Keratinocyte (primary cell): ENCODE measurements around the gene NRG2. TPM values are rescaled to one million over a fixed set of nuclear protein-coding genes. Genes with fewer than 3 reads are reported as not detected.

Experiments
- DNase-seq: peaks from one replicate; pipeline ENCODE4 v3.0.0-alpha.2; 2011; ENCODE audit warnings: low read depth, missing footprints, low spot score
- FAIRE-seq: peaks from 2 replicates; lab custom pipeline; 2011; peaks lifted over from hg19 to GRCh38; lab: Jason Lieb, UNC
- H2AFZ ChIP-seq: 2 replicates; pipeline ENCODE4 v1.6.0; 2012; ENCODE audit warnings: low read length, control low read depth, inconsistent platforms; ENCODE audit not compliant: control insufficient read depth
- H3K27ac ChIP-seq: 2 replicates; pipeline ENCODE4 v1.5.1; 2011; ENCODE audit warnings: low read length; ENCODE audit not compliant: control insufficient read depth, insufficient read depth
- H3K27me3 ChIP-seq: 3 replicates; pipeline ENCODE4 v1.6.0; 2011; ENCODE audit warnings: low read length; ENCODE audit not compliant: control insufficient read depth, insufficient read depth; ENCODE audit errors: extremely low read depth
- H3K36me3 ChIP-seq, 2 experiments: 2 replicates in 1 of 2; 3 replicates in 1 of 2; pipeline ENCODE4 v1.5.1; 2011; ENCODE audit warnings: low read length in 2 of 2, mild to moderate bottlenecking in 1 of 2; ENCODE audit not compliant: control insufficient read depth in 2 of 2, insufficient read depth in 2 of 2; ENCODE audit errors: extremely low read depth in 1 of 2
- H3K4me1 ChIP-seq: 3 replicates; pipeline ENCODE4 v1.5.1; 2011; ENCODE audit warnings: low read length; ENCODE audit not compliant: control insufficient read depth, insufficient read depth; ENCODE audit errors: extremely low read depth
- H3K4me2 ChIP-seq: 3 replicates; pipeline ENCODE4 v1.6.0; 2011; ENCODE audit warnings: low read depth, low read length; ENCODE audit not compliant: control insufficient read depth, insufficient read depth; ENCODE audit errors: extremely low read depth
- H3K4me3 ChIP-seq, 3 experiments: fragments of 200-600 bp in 1 of 3; sonication (generic) in 1 of 3; 2 replicates in 2 of 3; 3 replicates in 1 of 3; pipeline ENCODE4 v1.5.1; 2011 to 2016; ENCODE audit warnings: low read length in 3 of 3, mild to moderate bottlenecking in 3 of 3, control low read depth in 2 of 3, inconsistent platforms in 1 of 3, low read depth in 1 of 3, mixed read lengths in 1 of 3, mixed run types in 1 of 3, moderate library complexity in 1 of 3; ENCODE audit not compliant: control insufficient read depth in 2 of 3, insufficient read depth in 2 of 3; ENCODE audit errors: extremely low read depth in 1 of 3
- H3K79me2 ChIP-seq: 2 replicates; pipeline ENCODE4 v1.6.0; 2012; ENCODE audit warnings: low read length; ENCODE audit not compliant: control insufficient read depth, insufficient read depth
- H3K9ac ChIP-seq: 3 replicates; pipeline ENCODE4 v1.6.0; 2011; ENCODE audit warnings: low read length; ENCODE audit not compliant: control insufficient read depth, insufficient read depth; ENCODE audit errors: extremely low read depth
- H3K9me1 ChIP-seq: 3 replicates; pipeline ENCODE4 v1.6.0; 2011; ENCODE audit warnings: low read length; ENCODE audit not compliant: control insufficient read depth, insufficient read depth; ENCODE audit errors: extremely low read depth
- H3K9me3 ChIP-seq: 2 replicates; pipeline ENCODE4 v1.5.1; 2012; ENCODE audit warnings: low read depth, low read length; ENCODE audit not compliant: control insufficient read depth
- H4K20me1 ChIP-seq: 3 replicates; pipeline ENCODE4 v1.6.0; 2011; ENCODE audit warnings: low read length; ENCODE audit not compliant: control insufficient read depth, insufficient read depth; ENCODE audit errors: extremely low read depth
- EZH2 ChIP-seq: IDR thresholded peaks from one replicate; pipeline ENCODE4 v1.6.1; 2012; ENCODE audit warnings: inconsistent platforms, mild to moderate bottlenecking, low read length, moderate library complexity
- dilution Hi-C: fragments of 300-500 bp; cut with MboI; formaldehyde crosslinking; loops from one replicate; pipeline ENCODE4 v1.7.0; 2020; ENCODE audit warnings: low sequenced_read_pairs; ENCODE audit not compliant: extremely low pct_ligation_motif_present
- polyA plus RNA-seq, 5 experiments: library from polyadenylated mRNA; depleted of rRNA in 3 of 5; stranded (reverse) in 3 of 5; stranded (forward) in 1 of 5; unstranded in 1 of 5; fragments of >200 nt; gene quantifications; 1 replicate in 1 of 5; 2 replicates in 3 of 5; 3 replicates in 1 of 5; pipeline versions ENCODE4 v1.2.1 to v1.2.3, GENCODE V29; 2011 to 2012; ENCODE audit warnings: missing spikeins in 2 of 5, low read depth in 1 of 5, low replicate concordance in 1 of 5
- TF ChIP-seq, protein P1 (sequence below), 3 experiments: IDR thresholded peaks in 1 of 3; conservative IDR thresholded peaks in 1 of 3; optimal IDR thresholded peaks in 1 of 3; 2 replicates in 2 of 3; 3 replicates in 1 of 3; pipeline versions ENCODE3 to v1.5.1; 2011; ENCODE audit warnings: low read length in 3 of 3, mild to moderate bottlenecking in 3 of 3, moderate library complexity in 2 of 3, control low read depth in 1 of 3, inconsistent platforms in 1 of 3; ENCODE audit not compliant: insufficient read depth in 2 of 3; ENCODE audit errors: extremely low read depth in 1 of 3

NRG2 gene
- polyA plus RNA-seq, 1 donor (not counting 4 experiments of a cell fraction or from before 2014, with no cell fraction given), result 0.13 TPM

DNA sequence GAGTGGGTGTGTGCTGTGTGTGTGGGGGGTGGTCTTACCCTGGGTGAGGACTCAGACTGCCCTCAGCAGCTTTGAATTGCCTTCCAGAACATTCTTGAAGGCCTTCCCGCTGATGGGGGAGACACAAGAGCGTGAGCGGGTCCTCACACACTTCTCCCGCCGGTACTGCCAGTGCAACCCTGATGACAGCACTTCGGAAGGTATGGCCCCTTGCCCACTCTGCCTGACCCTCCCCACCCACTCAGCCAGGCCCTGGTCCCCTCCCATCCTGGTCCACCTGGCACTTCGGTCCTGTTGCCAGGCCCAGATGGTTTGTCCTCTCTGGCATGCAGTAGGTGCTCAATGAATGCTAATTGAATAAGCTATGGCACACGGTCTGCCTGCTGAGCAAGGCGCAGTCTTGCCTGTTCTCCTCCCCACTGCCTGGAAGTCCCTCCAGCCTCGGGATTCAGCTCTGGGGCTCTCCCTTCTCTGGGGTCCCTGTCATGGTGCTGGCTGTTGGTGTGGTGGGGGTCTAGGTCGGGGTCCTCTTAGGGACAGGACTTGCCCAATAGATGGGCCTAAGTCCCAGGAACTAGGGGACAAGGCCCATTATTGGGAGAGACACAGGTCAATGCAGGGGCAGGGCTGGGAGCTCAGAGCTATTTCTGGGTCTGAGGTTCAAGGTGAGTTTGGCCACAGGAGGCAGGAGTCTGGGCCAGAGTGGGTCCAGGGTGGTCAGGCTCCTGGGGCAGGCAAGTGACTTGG, 221.1 kb downstream of the NRG2 start:
- H3K27ac ChIP-seq, result no peak overlapping the region
- H3K9me1 ChIP-seq, result no peaks in the 10 kb centered on the region
- dilution Hi-C loops, result no loop called here
- no peak overlapping the region for H2AFZ ChIP-seq
- no peak overlapping the region for H3K9ac ChIP-seq
- no peaks in the 10 kb centered on the region for H3K4me1 ChIP-seq
- DNase-seq, result no peak
- no peaks in the 10 kb centered on the region for H3K27me3 ChIP-seq
- no peaks in the 10 kb centered on the region for H3K9me3 ChIP-seq
- TF ChIP-seq, protein P1, sequence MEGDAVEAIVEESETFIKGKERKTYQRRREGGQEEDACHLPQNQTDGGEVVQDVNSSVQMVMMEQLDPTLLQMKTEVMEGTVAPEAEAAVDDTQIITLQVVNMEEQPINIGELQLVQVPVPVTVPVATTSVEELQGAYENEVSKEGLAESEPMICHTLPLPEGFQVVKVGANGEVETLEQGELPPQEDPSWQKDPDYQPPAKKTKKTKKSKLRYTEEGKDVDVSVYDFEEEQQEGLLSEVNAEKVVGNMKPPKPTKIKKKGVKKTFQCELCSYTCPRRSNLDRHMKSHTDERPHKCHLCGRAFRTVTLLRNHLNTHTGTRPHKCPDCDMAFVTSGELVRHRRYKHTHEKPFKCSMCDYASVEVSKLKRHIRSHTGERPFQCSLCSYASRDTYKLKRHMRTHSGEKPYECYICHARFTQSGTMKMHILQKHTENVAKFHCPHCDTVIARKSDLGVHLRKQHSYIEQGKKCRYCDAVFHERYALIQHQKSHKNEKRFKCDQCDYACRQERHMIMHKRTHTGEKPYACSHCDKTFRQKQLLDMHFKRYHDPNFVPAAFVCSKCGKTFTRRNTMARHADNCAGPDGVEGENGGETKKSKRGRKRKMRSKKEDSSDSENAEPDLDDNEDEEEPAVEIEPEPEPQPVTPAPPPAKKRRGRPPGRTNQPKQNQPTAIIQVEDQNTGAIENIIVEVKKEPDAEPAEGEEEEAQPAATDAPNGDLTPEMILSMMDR (optimal IDR thresholded peaks at IDR 0.05 in 1 of 3, IDR thresholded peaks at IDR 0.05 in 1 of 3, conservative IDR thresholded peaks at IDR 0.05 in 1 of 3; ENCODE audit: extremely low read depth in 1 of 3, insufficient read depth in 2 of 3, low read length in 3 of 3), result no peak
- TF ChIP-seq EZH2, result no peak
- no peak overlapping the region for H3K4me2 ChIP-seq
- FAIRE-seq, result no peak
- no peaks in the 10 kb centered on the region for H3K79me2 ChIP-seq
- no peak overlapping the region for H3K4me3 ChIP-seq
- H3K36me3 ChIP-seq, result no peaks in the 10 kb centered on the region
- no peaks in the 10 kb centered on the region for H4K20me1 ChIP-seq

DNA sequence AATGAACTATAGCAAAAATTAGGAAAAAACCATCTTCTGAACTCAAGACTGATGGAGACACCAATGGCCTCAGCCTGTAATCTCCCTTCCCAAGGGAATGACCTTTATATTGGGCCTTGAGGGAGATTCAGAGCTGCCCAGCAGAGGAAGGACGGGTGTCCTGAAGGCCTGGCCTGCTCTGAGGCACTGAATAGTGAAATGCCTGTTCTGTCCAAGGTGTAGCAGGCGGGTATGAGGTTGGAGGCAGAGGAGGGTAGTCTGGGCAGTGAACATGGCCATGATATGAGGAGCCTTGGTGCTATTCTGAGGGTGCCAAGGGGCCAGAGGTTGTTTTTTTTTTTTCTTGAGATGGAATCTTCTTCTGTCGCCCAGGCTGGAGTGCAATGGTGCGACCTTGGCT, 222.5 kb downstream of the NRG2 start:
- no peaks in the 10 kb centered on the region for H3K9me1 ChIP-seq
- H3K79me2 ChIP-seq, result no peaks in the 10 kb centered on the region
- H3K36me3 ChIP-seq, result no peaks in the 10 kb centered on the region
- H2AFZ ChIP-seq, result no peak overlapping the region
- no peaks in the 10 kb centered on the region for H3K4me1 ChIP-seq
- no peak overlapping the region for H3K9ac ChIP-seq
- H3K27me3 ChIP-seq, result peaks cover 3% of the 10 kb centered on the region
- no peak for FAIRE-seq
- H3K4me3 ChIP-seq, result no peak overlapping the region
- TF ChIP-seq, protein P1 (optimal IDR thresholded peaks at IDR 0.05 in 1 of 3, IDR thresholded peaks at IDR 0.05 in 1 of 3, conservative IDR thresholded peaks at IDR 0.05 in 1 of 3; ENCODE audit: extremely low read depth in 1 of 3, insufficient read depth in 2 of 3, low read length in 3 of 3), result no peak
- no peak for TF ChIP-seq EZH2
- H3K9me3 ChIP-seq, result no peaks in the 10 kb centered on the region
- dilution Hi-C loops, result no loop called here
- no peak for DNase-seq
- H4K20me1 ChIP-seq, result no peaks in the 10 kb centered on the region
- no peak overlapping the region for H3K27ac ChIP-seq
- no peak overlapping the region for H3K4me2 ChIP-seq
